Parathyroid adenoma (tissue), 2 donors: ENCODE data around the gene RAB30.

Source experiments
- H2AFZ ChIP-seq: fragments of 300-600 bp; sonication (generic); one replicate; pipeline ENCODE4 v1.7.0; 2017; ENCODE audit warnings: antibody characterized with exemption, mild to moderate bottlenecking
- H3K27ac ChIP-seq: fragments of 300-600 bp; sonication (generic); one replicate; pipeline ENCODE4 v1.7.0; 2017
- H3K27me3 ChIP-seq: fragments of 300-600 bp; sonication (generic); one replicate; pipeline ENCODE4 v1.7.0; 2017; ENCODE audit warnings: low read length; ENCODE audit not compliant: control insufficient read depth, insufficient read depth
- H3K36me3 ChIP-seq: fragments of 300-600 bp; sonication (generic); one replicate; pipeline ENCODE4 v1.7.0; 2017; ENCODE audit warnings: low read length; ENCODE audit not compliant: control insufficient read depth, insufficient read depth
- H3K4me1 ChIP-seq: fragments of 300-600 bp; sonication (generic); one replicate; pipeline ENCODE4 v1.7.0; 2017; ENCODE audit warnings: control low read depth
- H3K4me2 ChIP-seq: fragments of 300-600 bp; sonication (generic); one replicate; pipeline ENCODE4 v1.7.0; 2017; ENCODE audit warnings: low read length
- H3K4me3 ChIP-seq: fragments of 300-600 bp; sonication (generic); one replicate; pipeline ENCODE4 v1.7.0; 2017; ENCODE audit warnings: low read depth, low read length
- H3K79me2 ChIP-seq: fragments of 300-600 bp; sonication (generic); one replicate; pipeline ENCODE4 v1.7.0; 2017; ENCODE audit warnings: control low read depth
- H3K9ac ChIP-seq: fragments of 300-600 bp; sonication (generic); one replicate; pipeline ENCODE4 v1.7.0; 2017; ENCODE audit warnings: mild to moderate bottlenecking
- H3K9me3 ChIP-seq: fragments of 300-600 bp; sonication (generic); one replicate; pipeline ENCODE4 v1.7.0; 2017; ENCODE audit warnings: low read length; ENCODE audit not compliant: control insufficient read depth
- CTCF ChIP-seq: fragments of 300-600 bp; sonication (generic); IDR thresholded peaks from one replicate; pipeline ENCODE4 v1.7.0; 2017; ENCODE audit warnings: antibody characterized with exemption, mild to moderate bottlenecking
- donor health status: primary hyperparathyroidism.

Gene RAB30

GRCh38 chr11:83026229-83026628, 45.5 kb downstream of the RAB30 start:
- Histone ChIP-seq H3K36me3 (no peaks in the 10 kb centered on the region), H3K79me2 (peaks cover 5% of the 10 kb centered on the region), H3K9ac (no peak overlapping the region), H3K9me3 (no peaks in the 10 kb centered on the region), H2AFZ (no peak overlapping the region), H3K4me3 (no peak overlapping the region), H3K27me3 (no peaks in the 10 kb centered on the region), H3K27ac (no peak overlapping the region), H3K4me2 (no peak overlapping the region), H3K4me1 (no peaks in the 10 kb centered on the region)
- no peak for TF ChIP-seq CTCF

GRCh38 chr11:83025267-83025704, 46.4 kb downstream of the RAB30 start:
- no peak for TF ChIP-seq CTCF
- H3K4me1 ChIP-seq: no peaks in the 10 kb centered on the region
- H2AFZ ChIP-seq: no peak overlapping the region
- H3K4me2 ChIP-seq: peak overlapping the region; percentile 1
- H3K79me2 ChIP-seq: peaks cover 5% of the 10 kb centered on the region
- no peaks in the 10 kb centered on the region for H3K36me3 ChIP-seq
- H3K27ac ChIP-seq: no peak overlapping the region
- H3K9me3 ChIP-seq: no peaks in the 10 kb centered on the region
- H3K4me3 ChIP-seq: no peak overlapping the region
- no peak overlapping the region for H3K9ac ChIP-seq
- no peaks in the 10 kb centered on the region for H3K27me3 ChIP-seq

GRCh38 chr11:83024270-83024854, 47.3 kb downstream of the RAB30 start:
- Histone ChIP-seq H3K27me3 (no peaks in the 10 kb centered on the region), H2AFZ (no peak overlapping the region), H3K27ac (no peak overlapping the region), H3K9ac (no peak overlapping the region), H3K4me3 (no peak overlapping the region), H3K36me3 (no peaks in the 10 kb centered on the region), H3K4me1 (no peaks in the 10 kb centered on the region), H3K4me2 (no peak overlapping the region), H3K9me3 (no peaks in the 10 kb centered on the region), H3K79me2 (peaks cover 5% of the 10 kb centered on the region)
- no peak for TF ChIP-seq CTCF

GRCh38 chr11:83023410-83023809, 48.3 kb downstream of the RAB30 start:
- no peak overlapping the region for H3K4me2 ChIP-seq
- no peaks in the 10 kb centered on the region for H3K27me3 ChIP-seq
- no peak overlapping the region for H3K4me3 ChIP-seq
- TF ChIP-seq CTCF: no peak
- H3K36me3 ChIP-seq: no peaks in the 10 kb centered on the region
- H3K27ac ChIP-seq: no peak overlapping the region
- H2AFZ ChIP-seq: no peak overlapping the region
- H3K79me2 ChIP-seq: peaks cover 5% of the 10 kb centered on the region
- H3K9ac ChIP-seq: no peak overlapping the region
- H3K9me3 ChIP-seq: no peaks in the 10 kb centered on the region
- H3K4me1 ChIP-seq: no peaks in the 10 kb centered on the region

- Histone ChIP-seq H3K4me1 (no peaks in the 10 kb centered on the region), H3K27me3 (no peaks in the 10 kb centered on the region), H2AFZ (no peak overlapping the region), H3K9me3 (no peaks in the 10 kb centered on the region), H3K36me3 (no peaks in the 10 kb centered on the region), H3K9ac (no peak overlapping the region), H3K4me2 (no peak overlapping the region), H3K4me3 (no peak overlapping the region), H3K79me2 (peaks cover 5% of the 10 kb centered on the region), H3K27ac (no peak overlapping the region)
- TF ChIP-seq CTCF: no peak
Observed at GRCh38 chr11:83021780-83022125, 49.9 kb downstream of the RAB30 start.
